Immature natural killer cell (primary cell): ENCODE measurements around the gene CYP3A7. TPM values are rescaled to one million over a fixed set of nuclear protein-coding genes. Genes with fewer than 3 reads are reported as not detected.
"Not testable (repeated sequence)": the region's sequence is repeated elsewhere in the genome, so short reads cannot be mapped to it uniquely, and the experiment has no call there.

Source experiments
- DNase-seq, 3 donors: peaks; one replicate each; pipeline ENCODE4 v3.0.0; 2022; ENCODE audit warnings: mixed read lengths in 1 of 3
- H3K27ac Mint-ChIP-seq, 6 donors: one replicate each; pipeline ENCODE4 v1.8.0; 2020; ENCODE audit warnings: mixed read lengths in 6 of 6, mild to moderate bottlenecking in 5 of 6, inconsistent platforms in 4 of 6, moderate library complexity in 3 of 6
- H3K27me3 Mint-ChIP-seq, 3 donors: one replicate each; pipeline ENCODE4 v1.8.0; 2020 to 2021; ENCODE audit warnings: low read depth in 3 of 3, mild to moderate bottlenecking in 3 of 3, mixed read lengths in 3 of 3, moderate library complexity in 3 of 3, inconsistent platforms in 1 of 3
- H3K36me3 Mint-ChIP-seq, 3 donors: one replicate each; pipeline ENCODE4 v1.8.0; 2020; ENCODE audit warnings: mixed read lengths in 3 of 3, inconsistent platforms in 2 of 3, mild to moderate bottlenecking in 2 of 3
- H3K4me1 Mint-ChIP-seq, 2 donors: one replicate each; pipeline ENCODE4 v1.8.0; 2020; ENCODE audit warnings: inconsistent platforms in 2 of 2, mild to moderate bottlenecking in 2 of 2, mixed read lengths in 2 of 2, moderate library complexity in 1 of 2
- H3K4me3 Mint-ChIP-seq, 5 donors: one replicate each; pipeline ENCODE4 v1.8.0; 2020; ENCODE audit warnings: mild to moderate bottlenecking in 5 of 5, mixed read lengths in 5 of 5, inconsistent platforms in 3 of 5, moderate library complexity in 3 of 5
- H3K9me3 Mint-ChIP-seq, 6 donors: one replicate each; pipeline ENCODE4 v1.8.0; 2020; ENCODE audit warnings: mild to moderate bottlenecking in 6 of 6, mixed read lengths in 6 of 6, inconsistent platforms in 4 of 6, moderate library complexity in 3 of 6
- polyA plus RNA-seq, 3 donors: library from polyadenylated mRNA; unstranded; fragments of 300-500 nt; fragmentation: Illumina TruSeq; gene quantifications; one replicate each; pipeline ENCODE4 v1.2.3, GENCODE V29; 2021

The CYP3A7 gene
- polyA plus RNA-seq, 3 donors from 2014 or later: not detected

DNA sequence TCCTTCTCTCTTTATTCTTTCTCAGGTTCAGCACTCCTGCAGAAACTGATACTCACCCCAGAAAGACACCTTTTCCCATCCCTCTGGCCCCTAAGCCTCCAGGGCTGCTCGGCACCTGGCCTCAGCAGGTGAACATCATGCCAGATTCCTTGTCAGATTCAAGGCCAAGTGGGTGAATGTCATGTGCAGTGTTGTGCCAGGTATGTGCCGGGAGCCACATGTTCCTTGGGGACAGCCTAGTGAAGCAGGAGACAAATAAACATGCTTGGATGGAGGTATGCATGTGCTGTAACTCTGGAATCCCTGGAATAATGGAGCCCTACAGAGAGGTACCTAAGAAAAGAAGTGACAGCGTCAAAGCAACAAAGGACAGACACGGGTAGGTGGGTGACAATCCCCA is 1.7 kb upstream of the CYP3A7 start:
- H3K4me3 Mint-ChIP-seq, H3K27ac Mint-ChIP-seq, H3K4me1 Mint-ChIP-seq, H3K27me3 Mint-ChIP-seq, H3K9me3 Mint-ChIP-seq, DNase-seq: not testable (repeated sequence)
- H3K36me3 Mint-ChIP-seq: peaks cover 0 to 14% (median 4%) of the 10 kb centered on the region in 3 donors

DNA sequence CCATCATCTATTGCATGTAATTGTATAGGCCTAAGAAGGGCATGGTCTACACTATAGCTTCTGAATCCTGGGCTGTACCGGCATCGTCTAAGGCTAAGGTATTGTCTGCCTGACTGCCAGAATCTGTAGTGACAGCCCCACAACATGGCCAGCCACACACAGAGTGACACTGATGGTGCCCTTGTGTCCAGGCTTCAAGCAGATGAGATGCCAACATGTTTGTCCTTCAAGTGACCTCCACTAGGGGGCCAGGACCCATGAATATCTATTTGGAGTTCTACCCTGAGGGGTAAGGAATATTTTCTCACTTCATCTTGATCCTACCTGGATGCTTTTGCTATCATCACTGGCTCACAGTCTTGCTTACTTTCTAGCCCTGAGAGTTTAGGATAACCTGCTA is 1.5 kb downstream of the CYP3A7 start:
- H3K36me3 Mint-ChIP-seq: peaks cover 0 to 6% (median 4%) of the 10 kb centered on the region in 3 donors
- H3K4me1 Mint-ChIP-seq: no peaks in the 10 kb centered on the region
- no peaks in the 10 kb centered on the region for H3K9me3 Mint-ChIP-seq
- no peak overlapping the region for H3K27ac Mint-ChIP-seq
- peaks cover 0 to 5% (median 0%) of the 10 kb centered on the region in 3 donors for H3K27me3 Mint-ChIP-seq
- peak in 2 of 3 donors; percentile 2 to 3 for DNase-seq
- H3K4me3 Mint-ChIP-seq: no peak overlapping the region

DNA sequence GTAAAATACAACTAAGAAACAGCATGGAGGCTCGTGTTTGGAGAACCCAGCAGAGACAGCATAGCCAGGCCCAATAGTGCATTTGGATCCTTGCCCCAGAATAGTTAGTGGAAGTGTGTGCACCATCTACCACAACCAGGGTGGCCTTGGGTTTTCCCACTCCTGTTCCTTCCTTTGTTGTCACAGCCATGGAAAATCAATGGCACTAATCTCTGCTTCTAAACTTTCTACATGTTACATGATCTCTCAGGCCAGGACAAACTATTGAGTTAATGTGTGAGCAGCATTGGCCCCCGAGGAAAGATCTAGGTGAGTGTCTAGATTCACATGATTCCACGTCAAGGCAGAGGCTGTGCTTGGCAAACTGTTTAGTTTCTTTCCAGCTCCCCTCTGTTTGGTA is 2.0 kb downstream of the CYP3A7 start:
- H3K4me1 Mint-ChIP-seq: no peaks in the 10 kb centered on the region
- no peaks in the 10 kb centered on the region for H3K9me3 Mint-ChIP-seq
- peaks cover 0 to 6% (median 4%) of the 10 kb centered on the region in 3 donors for H3K36me3 Mint-ChIP-seq
- H3K4me3 Mint-ChIP-seq: no peak overlapping the region
- no peak for DNase-seq
- H3K27ac Mint-ChIP-seq: no peak overlapping the region
- peaks cover 0 to 5% (median 0%) of the 10 kb centered on the region in 3 donors for H3K27me3 Mint-ChIP-seq

DNA sequence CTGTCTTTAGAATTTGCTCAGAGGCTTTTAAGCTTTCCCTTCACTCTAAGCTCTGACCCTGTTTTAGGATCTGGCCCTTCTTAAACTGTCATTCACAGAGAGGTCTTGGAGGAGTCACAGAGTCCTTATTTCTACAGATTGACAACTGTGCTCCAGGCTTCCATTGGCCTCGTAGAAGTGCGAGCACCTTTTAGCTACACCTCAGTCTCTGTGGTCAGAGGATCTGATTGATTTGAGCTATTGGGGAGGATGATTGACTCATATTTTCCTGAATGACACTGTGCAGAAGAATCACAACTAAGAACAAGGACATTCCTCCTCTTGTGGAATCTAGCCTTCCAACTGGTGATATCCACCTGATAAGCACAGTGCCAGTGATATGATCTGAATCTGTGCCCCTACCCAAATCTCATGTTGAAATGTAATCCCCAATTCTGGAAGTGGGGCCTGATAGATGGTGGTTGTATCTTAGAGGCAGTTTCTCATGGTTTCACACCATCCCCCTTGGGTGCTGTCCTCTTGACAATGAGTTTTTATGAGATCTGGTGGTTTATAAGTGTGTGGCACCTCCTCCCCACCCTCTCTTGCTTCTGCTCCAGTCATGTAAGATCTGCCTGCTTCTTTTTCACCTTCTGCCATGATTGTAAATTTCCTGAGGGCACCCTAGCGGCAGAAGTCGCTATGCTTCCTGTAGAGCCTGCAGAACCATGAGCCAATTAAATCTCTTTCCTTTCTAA is 3.2 kb downstream of the CYP3A7 start:
- Mint-ChIP-seq H3K4me1 (no peaks in the 10 kb centered on the region), H3K36me3 (peaks cover 0 to 2% (median 2%) of the 10 kb centered on the region in 3 donors), H3K9me3 (no peaks in the 10 kb centered on the region), H3K27ac (no peak overlapping the region), H3K27me3 (peaks cover 0 to 5% (median 0%) of the 10 kb centered on the region in 3 donors), H3K4me3 (no peak overlapping the region)
- DNase-seq: no peak

DNA sequence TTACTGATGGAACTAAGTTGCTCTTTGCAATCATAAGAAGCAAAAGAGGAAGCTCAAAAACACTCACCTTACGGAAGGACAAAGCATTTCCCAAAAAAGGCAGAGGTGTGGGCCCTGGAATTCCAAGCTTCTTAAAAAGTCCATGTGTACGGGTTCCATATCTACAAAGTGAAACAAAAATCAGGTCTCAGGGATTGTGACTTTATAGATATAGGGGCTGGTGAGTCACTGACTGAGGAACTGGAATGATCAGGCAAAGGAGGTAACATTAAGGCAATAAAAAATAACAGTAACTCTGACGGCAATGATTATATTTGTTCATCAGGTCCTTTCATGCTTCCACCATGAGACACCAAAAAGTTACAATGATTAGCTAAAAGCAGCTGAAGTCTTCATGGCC is 4.0 kb downstream of the CYP3A7 start:
- Mint-ChIP-seq H3K4me1 (no peaks in the 10 kb centered on the region), H3K9me3 (no peaks in the 10 kb centered on the region), H3K27ac (no peak overlapping the region), H3K27me3 (peaks cover 0 to 2% (median 0%) of the 10 kb centered on the region in 3 donors), H3K36me3 (no peaks in the 10 kb centered on the region), H3K4me3 (no peak overlapping the region)
- no peak for DNase-seq

DNA sequence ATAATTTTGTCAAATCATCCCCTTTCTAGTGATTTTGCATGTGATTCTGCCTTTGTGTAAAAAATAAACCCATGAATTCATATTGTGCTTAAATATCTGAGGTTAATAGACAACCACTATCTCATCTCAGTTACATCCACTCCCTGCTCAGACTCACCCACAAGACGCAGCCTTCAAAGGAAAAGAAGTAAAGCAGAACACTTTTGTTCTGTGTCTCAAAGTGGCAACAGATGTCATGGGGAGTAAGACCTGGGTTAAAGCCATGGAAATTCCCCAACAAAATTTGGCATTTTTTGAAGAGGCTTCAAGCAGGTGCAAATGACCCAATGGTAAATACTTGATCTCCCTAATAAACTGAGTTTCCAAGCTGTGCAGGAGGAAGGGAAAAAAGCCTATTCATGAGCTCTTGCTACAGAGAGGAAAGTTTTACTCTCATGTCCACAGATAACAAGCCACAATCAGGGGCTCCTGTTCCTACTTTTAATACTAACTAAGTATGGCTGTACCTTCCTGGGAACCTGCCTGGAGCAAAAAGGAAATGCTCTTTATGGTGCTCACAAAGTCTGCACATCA is 4.7 kb downstream of the CYP3A7 start:
- H3K9me3 Mint-ChIP-seq: no peaks in the 10 kb centered on the region
- H3K27me3 Mint-ChIP-seq: peaks cover 0 to 1% (median 0%) of the 10 kb centered on the region in 3 donors
- no peaks in the 10 kb centered on the region for H3K36me3 Mint-ChIP-seq
- DNase-seq: no peak
- no peak overlapping the region for H3K4me3 Mint-ChIP-seq
- H3K4me1 Mint-ChIP-seq: no peaks in the 10 kb centered on the region
- no peak overlapping the region for H3K27ac Mint-ChIP-seq

DNA sequence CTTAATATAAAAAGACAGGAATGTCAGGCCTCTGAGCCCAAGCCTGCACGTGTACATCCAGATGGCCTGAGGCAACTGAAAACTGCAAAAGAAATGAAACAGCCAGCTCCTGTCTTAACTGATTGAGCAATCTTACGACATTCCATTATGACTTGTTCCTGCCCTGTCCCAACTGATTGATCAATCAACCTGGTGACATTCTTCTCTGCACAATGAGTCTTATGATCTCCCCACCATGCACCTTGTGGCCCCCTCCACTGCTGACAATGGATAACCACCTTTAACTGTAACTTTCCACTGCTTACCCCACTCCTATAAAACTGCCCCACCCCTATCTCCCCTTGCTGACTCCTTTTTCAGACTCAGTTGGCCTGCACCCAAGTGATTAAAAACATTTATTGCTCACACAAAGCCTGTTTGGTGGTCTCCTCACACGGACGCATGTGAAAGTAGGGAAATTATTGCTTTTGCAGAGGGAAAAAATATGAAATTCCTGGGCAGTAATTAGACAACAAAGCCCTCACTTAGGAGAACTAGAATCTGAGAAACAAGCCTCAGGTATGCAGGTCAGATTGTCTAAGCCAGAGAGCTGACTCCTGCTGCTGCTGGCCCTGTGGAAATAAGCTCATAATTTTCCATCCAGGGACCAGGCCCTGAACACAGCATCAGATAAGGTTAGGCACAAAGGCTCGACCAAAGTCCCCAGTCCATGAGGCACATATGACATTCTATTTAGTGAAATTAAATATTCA is 5.3 kb downstream of the CYP3A7 start:
- H3K9me3 Mint-ChIP-seq: no peaks in the 10 kb centered on the region
- H3K4me1 Mint-ChIP-seq: no peaks in the 10 kb centered on the region
- no peak overlapping the region for H3K4me3 Mint-ChIP-seq
- no peak for DNase-seq
- H3K27me3 Mint-ChIP-seq: no peaks in the 10 kb centered on the region
- H3K36me3 Mint-ChIP-seq: no peaks in the 10 kb centered on the region
- no peak overlapping the region for H3K27ac Mint-ChIP-seq

DNA sequence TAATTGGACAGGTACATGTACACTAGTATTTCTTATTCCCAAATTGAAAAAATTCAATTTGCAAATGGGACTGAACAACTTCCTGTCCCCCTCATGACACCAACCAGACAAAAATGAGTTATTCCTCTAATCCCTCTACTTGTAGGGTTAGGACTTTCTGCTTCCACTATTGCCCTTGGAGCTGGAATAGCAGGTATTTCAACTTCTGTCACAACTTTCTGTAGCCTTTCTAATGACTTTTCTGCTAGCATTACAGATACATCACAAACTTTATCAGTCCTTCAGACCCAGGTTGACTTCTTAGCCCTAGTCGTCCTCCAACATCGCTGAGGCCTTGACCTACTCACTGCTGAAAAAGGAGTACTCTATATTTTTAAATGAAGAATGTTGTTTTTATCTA is 6.4 kb downstream of the CYP3A7 start:
- Mint-ChIP-seq H3K27ac (no peak overlapping the region), H3K4me3 (no peak overlapping the region), H3K4me1 (no peaks in the 10 kb centered on the region), H3K9me3 (no peaks in the 10 kb centered on the region), H3K27me3 (no peaks in the 10 kb centered on the region), H3K36me3 (peaks cover 0 to 4% (median 0%) of the 10 kb centered on the region in 3 donors)
- no peak for DNase-seq

DNA sequence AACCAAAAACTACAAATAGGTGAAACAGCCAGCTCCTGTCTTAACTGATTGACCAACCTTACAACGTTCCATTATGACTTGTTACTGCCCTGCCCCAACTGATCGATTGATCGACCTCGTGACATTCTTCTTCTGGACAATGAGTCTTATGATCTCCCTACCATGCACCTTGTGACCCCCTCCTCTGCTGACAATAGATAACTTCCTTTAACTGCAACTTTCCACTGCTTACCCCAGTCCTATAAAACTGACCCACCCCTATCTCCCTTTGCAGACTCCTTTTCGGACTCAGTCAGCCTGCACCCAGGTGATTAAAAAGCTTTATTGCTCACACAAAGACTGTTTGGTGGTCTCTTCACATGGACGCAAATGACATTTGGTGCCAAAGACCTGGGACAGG is 11.8 kb downstream of the CYP3A7 start:
- not testable (repeated sequence) for H3K36me3 Mint-ChIP-seq, H3K9me3 Mint-ChIP-seq, H3K27ac Mint-ChIP-seq, H3K4me3 Mint-ChIP-seq, DNase-seq, H3K4me1 Mint-ChIP-seq, H3K27me3 Mint-ChIP-seq

DNA sequence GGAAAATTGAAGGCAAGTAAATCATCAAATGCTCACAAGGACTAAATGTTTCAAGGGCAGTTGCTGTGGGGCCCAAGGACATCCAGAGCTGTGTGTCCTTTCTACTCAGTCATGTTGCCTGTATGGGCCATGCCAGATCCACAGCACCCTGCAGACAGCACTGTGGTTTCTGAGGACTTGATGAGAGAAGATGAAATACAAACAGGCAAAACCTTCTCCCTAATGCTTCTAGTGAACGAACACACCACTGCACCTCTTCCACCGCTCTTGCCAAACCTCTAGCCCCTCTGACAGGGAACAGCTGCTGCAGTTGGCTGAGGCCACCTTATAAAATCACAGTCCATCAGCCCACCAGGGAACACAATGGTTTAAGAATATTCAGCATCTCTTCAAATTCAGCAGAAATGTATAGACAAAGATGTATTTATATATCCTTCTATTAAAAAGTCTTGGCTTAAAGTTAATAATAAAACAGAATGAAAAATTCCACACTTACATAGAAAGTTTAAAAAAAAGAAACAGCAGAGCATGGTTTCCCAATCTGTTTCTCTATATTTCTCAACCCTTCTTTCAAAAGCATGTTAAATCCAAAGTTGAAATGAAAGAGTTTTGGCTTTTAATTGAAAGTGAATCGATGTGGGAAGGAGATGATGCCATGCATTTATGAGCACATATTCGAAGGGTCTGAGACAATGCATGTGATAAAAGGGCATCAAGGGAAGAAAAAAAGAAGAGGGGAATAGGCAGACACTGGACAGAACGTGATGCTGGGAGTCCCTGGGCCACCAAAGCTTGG is 14.0 kb downstream of the CYP3A7 start:
- H3K9me3 Mint-ChIP-seq: no peaks in the 10 kb centered on the region
- no peak overlapping the region for H3K4me3 Mint-ChIP-seq
- H3K27ac Mint-ChIP-seq: no peak overlapping the region
- DNase-seq: no peak
- H3K4me1 Mint-ChIP-seq: no peaks in the 10 kb centered on the region
- H3K36me3 Mint-ChIP-seq: peaks cover 0 to 9% (median 0%) of the 10 kb centered on the region in 3 donors
- H3K27me3 Mint-ChIP-seq: peaks cover 0 to 5% (median 4%) of the 10 kb centered on the region in 3 donors

DNA sequence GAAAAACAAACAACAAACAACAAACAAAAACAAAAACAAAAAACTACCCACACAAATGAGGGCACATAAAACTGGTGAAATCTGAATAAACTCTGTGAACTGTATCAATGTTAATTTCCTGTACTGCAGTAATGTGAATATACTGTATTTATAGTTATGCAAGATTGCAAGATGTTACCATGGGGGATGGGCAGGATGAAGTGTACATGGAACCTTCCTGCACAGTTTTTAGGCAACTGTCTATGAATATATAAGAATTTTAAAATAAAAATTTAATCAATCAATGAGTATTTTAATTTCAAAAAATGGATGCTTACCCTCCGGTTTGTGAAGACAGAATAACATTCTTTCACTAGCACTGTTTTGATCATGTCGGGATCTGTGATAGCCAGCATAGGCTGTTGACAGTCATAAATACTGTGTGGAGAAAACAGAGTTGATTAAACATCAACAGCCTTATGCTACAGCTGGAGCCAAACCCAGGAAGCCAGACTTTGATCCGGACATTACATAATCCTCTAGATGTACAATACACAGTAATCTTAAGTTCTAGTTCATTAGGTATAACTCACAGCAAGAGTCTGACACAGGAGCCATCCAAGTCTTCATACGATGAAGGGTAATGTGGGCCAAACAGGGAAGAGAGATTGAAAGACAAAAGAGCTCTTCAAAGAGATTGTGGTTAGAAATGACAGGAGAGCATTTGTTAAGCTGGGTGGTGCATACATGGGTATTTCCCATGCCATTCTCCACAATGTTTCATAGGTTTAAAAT is 14.8 kb downstream of the CYP3A7 start:
- no peak for DNase-seq
- no peaks in the 10 kb centered on the region for H3K9me3 Mint-ChIP-seq
- H3K36me3 Mint-ChIP-seq: peaks cover 0 to 12% (median 3%) of the 10 kb centered on the region in 3 donors
- H3K27me3 Mint-ChIP-seq: peaks cover 0 to 5% (median 4%) of the 10 kb centered on the region in 3 donors
- H3K4me1 Mint-ChIP-seq: no peaks in the 10 kb centered on the region
- no peak overlapping the region for H3K27ac Mint-ChIP-seq
- no peak overlapping the region for H3K4me3 Mint-ChIP-seq

DNA sequence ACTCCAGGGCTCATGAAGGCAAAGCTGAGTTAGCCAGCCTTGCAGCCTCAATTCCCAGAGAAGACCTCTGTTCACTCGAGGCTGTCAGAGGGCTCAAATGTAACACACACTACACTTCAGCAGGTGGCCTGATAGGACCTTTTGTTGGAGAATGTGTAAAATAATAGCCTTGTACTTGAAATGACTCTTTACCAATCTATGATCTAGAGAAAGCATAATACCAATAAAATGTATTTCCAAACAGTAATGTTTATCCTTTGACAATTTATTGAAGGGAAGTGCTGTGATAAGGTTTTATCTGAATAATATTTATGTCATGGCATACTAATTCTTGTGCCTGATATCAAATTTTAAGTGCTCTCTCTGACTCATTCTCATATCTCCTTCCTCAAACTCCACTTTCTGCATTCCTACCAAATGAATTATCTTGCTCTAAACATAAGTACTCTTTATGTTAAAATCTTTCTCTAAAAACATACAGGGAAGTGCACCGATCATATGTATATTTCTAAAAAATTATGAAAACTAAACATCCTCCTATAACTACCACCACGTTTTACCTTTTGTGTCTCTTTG is 20.9 kb downstream of the CYP3A7 start:
- Mint-ChIP-seq H3K36me3 (peaks cover 4 to 22% (median 13%) of the 10 kb centered on the region in 3 donors), H3K27ac (no peak overlapping the region), H3K9me3 (no peaks in the 10 kb centered on the region), H3K4me3 (no peak overlapping the region), H3K4me1 (no peaks in the 10 kb centered on the region), H3K27me3 (peaks cover 1 to 5% (median 4%) of the 10 kb centered on the region in 3 donors)
- DNase-seq: no peak
